ENCODE data around the gene INPP4A. TPM values are rescaled to one million over a fixed set of nuclear protein-coding genes. Genes with fewer than 3 reads are reported as not detected.

INPP4A gene
- total and polyA plus RNA-seq, 10 of the 15 experiments (the other 5 are each of a cell fraction or from before 2014, with no cell fraction given): 4.7 to 62.3 (median 36.9) TPM

GRCh38 chr2:98550165-98550564 is 105.5 kb downstream of the INPP4A start (continued):
- TF ChIP-seq HSF1 (IDR thresholded peaks at IDR 0.05; ENCODE audit: low read depth, low read length): no peak
- TF ChIP-seq ASH2L (IDR thresholded peaks at IDR 0.05; ENCODE audit: borderline replicate concordance, low read depth): no peak

- BruUV-seq (replicated peaks): no TSS peak
- Histone ChIP-seq H3K27me3 (replicated peaks in 1 of 2; ENCODE audit: control insufficient read depth in 2 of 2, insufficient read depth in 2 of 2, low read length in 1 of 2) (no peaks in the 10 kb centered on the region), H2AFZ (ENCODE audit: control insufficient read depth, low read depth, low read length) (no peak overlapping the region), H3K36me3 (ENCODE audit: control insufficient read depth in 2 of 2, insufficient read depth in 2 of 2, low read length in 1 of 2) (peaks cover 54% of the 10 kb centered on the region in 2 experiments), H3K4me2 (ENCODE audit: control insufficient read depth, insufficient read depth) (no peak overlapping the region), H4K20me1 (ENCODE audit: control insufficient read depth, insufficient read depth) (no peaks in the 10 kb centered on the region), H3K79me2 (ENCODE audit: control insufficient read depth, insufficient read depth, low read length) (no peaks in the 10 kb centered on the region), H3K27ac (ENCODE audit: control insufficient read depth, insufficient read depth) (peak overlapping the region; percentile 47), H3K4me3 (no peak overlapping the region), H3K9ac (ENCODE audit: control insufficient read depth, insufficient read depth, low read length) (no peak overlapping the region), H3K4me1 (ENCODE audit: control insufficient read depth, insufficient read depth, low read length) (peaks cover 63% of the 10 kb centered on the region), H3K9me3 (replicated peaks; ENCODE audit: control insufficient read depth, insufficient read depth, low read length) (no peaks in the 10 kb centered on the region)
- intact Hi-C loops (cut with micrococcal nuclease; ENCODE audit: unreplicated experiment) (no loop called here), in situ Hi-C loops (cut with MboI) (no loop called here)
- ChIA-PET RAD21 (ENCODE audit: unreplicated experiment) (interaction anchor here (0.7 kb wide), 1 partner anchor 76 kb away, joined by 3 read pairs; no protein-coding TSS in a partner anchor), POLR2A (no interaction called here), CTCF (no interaction called here), SMC1A (ENCODE audit: uncharacterized antibody, unreplicated experiment) (interaction anchor here (1.9 kb wide), 1 partner anchor 138 kb away, joined by 5 read pairs; no protein-coding TSS in a partner anchor)
- ATAC-seq (peak; percentile 43), DNase-seq (ENCODE audit: low read depth, low spot score) (no peak), FAIRE-seq (no peak)
- TF ChIP-seq IKZF1 (conservative IDR thresholded peaks at IDR 0.05): peak; percentile 44; the same call in 1 of the 2 replicates
- TF ChIP-seq RUNX3 (IDR thresholded peaks at IDR 0.05; ENCODE audit: low read length): peak; percentile 73
- TF ChIP-seq RAD21 (IDR thresholded peaks at IDR 0.05; ENCODE audit: insufficient read depth, low read depth, low read length): no peak
- TF ChIP-seq STAT3 (IDR thresholded peaks at IDR 0.05; ENCODE audit: low read depth, low read length): no peak
- 0 out of 2 replicates have a peak, but pooled peaks have one; percentile 10 for TF ChIP-seq MTA2 (IDR thresholded peaks at IDR 0.05; ENCODE audit: low read depth)
- TF ChIP-seq POU2F2 (IDR thresholded peaks at IDR 0.05; ENCODE audit: borderline replicate concordance, low read depth, low read length): no peak
- no peak for TF ChIP-seq RB1 (IDR thresholded peaks at IDR 0.05; ENCODE audit: borderline replicate concordance)
- TF ChIP-seq BACH1 (IDR thresholded peaks at IDR 0.05; ENCODE audit: borderline replicate concordance): no peak
- 47% methylated on average over 6 of the region's 6 CpGs for WGBS (ENCODE audit: insufficient coverage, insufficient replicate concordance, low lambda C conversion rate, missing lambda C conversion rate)
Observed at GRCh38 chr2:98551316-98551715, 106.7 kb downstream of the INPP4A start.

Data from GM12878 (cell line).